IPS-15b (cell line): ENCODE measurements around the gene CDH23.

Source experiments
- H3K27me3 ChIP-seq: one replicate; pipeline ENCODE4 v1.6.1; 2013; ENCODE audit warnings: low read length; ENCODE audit not compliant: control insufficient read depth, insufficient read depth
- H3K36me3 ChIP-seq: one replicate; pipeline ENCODE4 v1.6.1; 2013; ENCODE audit warnings: low read length; ENCODE audit not compliant: control insufficient read depth, insufficient read depth
- H3K4me1 ChIP-seq: one replicate; pipeline ENCODE4 v1.6.1; 2013; ENCODE audit warnings: mild to moderate bottlenecking, low read length; ENCODE audit not compliant: control insufficient read depth, insufficient read depth
- H3K4me3 ChIP-seq: one replicate; pipeline ENCODE4 v1.5.1; 2013; ENCODE audit warnings: low read depth, low read length
- H3K9ac ChIP-seq: one replicate; pipeline ENCODE4 v1.6.1; 2013; ENCODE audit warnings: low read depth, mild to moderate bottlenecking, low read length
- H3K9me3 ChIP-seq: one replicate; pipeline ENCODE4 v1.6.1; 2013; ENCODE audit warnings: mild to moderate bottlenecking, low read length; ENCODE audit not compliant: control insufficient read depth, insufficient read depth

CDH23 gene

GRCh38 chr10:71833451-71834342 lies 437.0 kb downstream of the CDH23 start:
- Histone ChIP-seq H3K9ac (no peak overlapping the region), H3K9me3 (no peaks in the 10 kb centered on the region), H3K4me3 (no peak overlapping the region), H3K4me1 (peaks cover 13% of the 10 kb centered on the region), H3K27me3 (no peaks in the 10 kb centered on the region), H3K36me3 (peaks cover 30% of the 10 kb centered on the region)

GRCh38 chr10:71834343-71834674 lies 437.6 kb downstream of the CDH23 start:
- no peak overlapping the region for H3K9ac ChIP-seq
- H3K4me3 ChIP-seq, result no peak overlapping the region
- no peaks in the 10 kb centered on the region for H3K9me3 ChIP-seq
- H3K36me3 ChIP-seq, result peaks cover 28% of the 10 kb centered on the region
- no peaks in the 10 kb centered on the region for H3K27me3 ChIP-seq
- H3K4me1 ChIP-seq, result peaks cover 13% of the 10 kb centered on the region

GRCh38 chr10:71835671-71836595 lies 439.2 kb downstream of the CDH23 start:
- no peak overlapping the region for H3K9ac ChIP-seq
- H3K36me3 ChIP-seq, result peaks cover 16% of the 10 kb centered on the region
- H3K4me1 ChIP-seq, result peaks cover 17% of the 10 kb centered on the region
- no peaks in the 10 kb centered on the region for H3K9me3 ChIP-seq
- no peaks in the 10 kb centered on the region for H3K27me3 ChIP-seq
- no peak overlapping the region for H3K4me3 ChIP-seq

GRCh38 chr10:71836596-71836974 lies 439.9 kb downstream of the CDH23 start:
- Histone ChIP-seq H3K27me3 (no peaks in the 10 kb centered on the region), H3K4me3 (no peak overlapping the region), H3K4me1 (peaks cover 17% of the 10 kb centered on the region), H3K9ac (no peak overlapping the region), H3K36me3 (peaks cover 10% of the 10 kb centered on the region), H3K9me3 (no peaks in the 10 kb centered on the region)

- Histone ChIP-seq H3K9ac (peak overlapping the region; percentile 26), H3K4me1 (peaks cover 17% of the 10 kb centered on the region), H3K4me3 (no peak overlapping the region)
Observed at GRCh38 chr10:71837098-71837827, 440.5 kb downstream of the CDH23 start.

GRCh38 chr10:71838264-71839211 lies 441.8 kb downstream of the CDH23 start:
- H3K36me3 ChIP-seq, result peaks cover 3% of the 10 kb centered on the region
- H3K27me3 ChIP-seq, result no peaks in the 10 kb centered on the region
- H3K4me1 ChIP-seq, result peaks cover 23% of the 10 kb centered on the region
- H3K9ac ChIP-seq, result no peak overlapping the region
- no peak overlapping the region for H3K4me3 ChIP-seq
- no peaks in the 10 kb centered on the region for H3K9me3 ChIP-seq

More at GRCh38 chr10:71837098-71837827, 440.5 kb downstream of the CDH23 start:
- Histone ChIP-seq H3K27me3 (no peaks in the 10 kb centered on the region), H3K9me3 (no peaks in the 10 kb centered on the region), H3K36me3 (peaks cover 4% of the 10 kb centered on the region)

- Histone ChIP-seq H3K9me3 (no peaks in the 10 kb centered on the region), H3K4me1 (peaks cover 25% of the 10 kb centered on the region), H3K27me3 (no peaks in the 10 kb centered on the region), H3K36me3 (no peaks in the 10 kb centered on the region), H3K9ac (no peak overlapping the region), H3K4me3 (no peak overlapping the region)
Observed at GRCh38 chr10:71840177-71840957, 443.6 kb downstream of the CDH23 start.

GRCh38 chr10:71840958-71841335 lies 444.2 kb downstream of the CDH23 start:
- Histone ChIP-seq H3K9ac (no peak overlapping the region), H3K4me1 (peaks cover 25% of the 10 kb centered on the region), H3K9me3 (no peaks in the 10 kb centered on the region), H3K27me3 (no peaks in the 10 kb centered on the region), H3K4me3 (no peak overlapping the region), H3K36me3 (no peaks in the 10 kb centered on the region)

- Histone ChIP-seq H3K9ac (no peak overlapping the region), H3K4me1 (peaks cover 21% of the 10 kb centered on the region)
Observed at GRCh38 chr10:71842422-71842821, 445.7 kb downstream of the CDH23 start.

More at GRCh38 chr10:71842422-71842821, 445.7 kb downstream of the CDH23 start:
- Histone ChIP-seq H3K9me3 (no peaks in the 10 kb centered on the region), H3K4me3 (no peak overlapping the region), H3K27me3 (no peaks in the 10 kb centered on the region), H3K36me3 (no peaks in the 10 kb centered on the region)
